ENCODE results near the gene GARNL3.

- TF ChIP-seq CTCF (IDR thresholded peaks at IDR 0.05) = no peak
- no peak for TF ChIP-seq POLR2A (IDR thresholded peaks at IDR 0.05)
Measured at GRCh38 chr9:127291246-127291778, 26.7 kb downstream of the GARNL3 start.

Measured in right lobe of liver (tissue), 4 donors.